GM21381 (cell line): ENCODE data around the gene CACNA1I.
"Not testable (repeated sequence)": the region's sequence is repeated elsewhere in the genome, so short reads cannot be mapped to it uniquely, and the experiment has no call there.

Experiments
- ATAC-seq: cut with Tn5 transposase; IDR thresholded peaks from one replicate; pipeline ENCODE4 v1.9.1; 2021; ENCODE audit warnings: mild to moderate bottlenecking, moderate library complexity; ENCODE audit not compliant: unreplicated experiment

CACNA1I gene

DNA sequence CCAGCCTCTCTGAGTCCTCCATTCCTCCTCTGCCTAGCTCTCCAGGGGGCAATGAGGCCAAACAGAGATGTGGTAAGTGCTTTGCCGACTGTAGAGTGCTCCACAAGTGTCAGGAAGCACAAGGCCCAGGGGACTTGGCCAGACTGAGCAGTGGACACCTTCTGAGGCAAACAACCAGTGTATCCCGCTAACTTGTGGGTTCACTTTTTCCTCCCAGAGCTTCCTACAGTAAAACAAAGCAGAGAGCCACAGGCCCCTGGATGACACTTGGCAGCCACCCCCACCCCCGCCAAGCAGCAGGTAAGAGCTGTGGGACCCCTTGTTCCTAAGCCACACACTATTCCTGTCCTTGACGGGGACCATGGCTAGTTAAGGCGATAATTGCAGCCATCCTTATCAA is 160.9 kb downstream of the CACNA1I start:
- ATAC-seq = no peak

DNA sequence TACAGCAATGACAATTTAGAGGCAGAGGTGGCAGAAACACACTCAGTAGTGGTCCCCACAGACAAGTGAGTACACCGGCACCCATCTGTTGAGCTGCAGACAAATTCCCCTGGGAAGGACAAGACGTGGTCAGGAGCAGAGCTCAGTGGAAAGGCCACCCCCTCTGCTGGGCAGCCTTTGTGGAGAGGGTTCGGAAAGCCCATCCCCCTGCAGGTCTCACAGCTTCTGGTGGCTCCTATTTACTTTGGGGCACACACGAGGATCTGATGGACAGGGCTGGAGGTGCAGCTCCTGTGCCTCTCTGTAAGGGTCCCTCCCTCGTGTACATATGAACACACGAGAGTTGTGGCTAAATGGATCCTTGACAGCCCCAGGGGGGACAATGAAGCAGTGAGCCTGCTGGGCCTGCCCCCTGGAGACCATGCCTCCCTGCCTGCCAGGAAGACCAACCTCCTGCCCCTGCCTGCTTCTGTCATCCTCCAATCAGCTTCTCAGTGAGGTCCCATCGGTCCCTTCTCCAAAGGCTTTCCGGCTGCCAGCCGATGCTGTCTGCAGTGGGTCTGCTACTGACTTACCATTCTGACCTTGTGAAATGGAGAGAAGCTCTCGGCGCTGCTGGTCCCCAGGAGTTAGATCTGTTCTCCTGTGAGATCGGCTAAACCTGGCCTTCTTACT is 161.5 kb downstream of the CACNA1I start:
- no peak for ATAC-seq

DNA sequence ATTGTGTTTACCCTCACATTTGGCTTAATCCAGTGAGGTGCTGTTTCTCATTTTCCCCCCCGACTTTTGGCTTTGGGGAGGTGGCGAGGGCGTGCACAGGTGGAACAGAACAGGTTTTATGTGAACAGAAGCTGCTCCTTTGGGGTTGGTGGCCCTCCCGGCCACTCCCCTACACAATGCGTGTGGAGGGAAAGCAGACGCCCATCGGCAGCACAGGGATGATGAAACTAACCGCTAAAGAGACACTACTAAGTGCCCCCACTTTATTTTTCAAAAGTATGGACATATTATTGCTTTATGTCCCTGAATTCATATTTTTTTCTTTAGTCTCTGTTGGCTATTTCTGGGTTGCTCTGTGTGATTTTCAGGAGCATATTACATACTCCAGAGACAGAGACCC is 162.1 kb downstream of the CACNA1I start:
- no peak for ATAC-seq

DNA sequence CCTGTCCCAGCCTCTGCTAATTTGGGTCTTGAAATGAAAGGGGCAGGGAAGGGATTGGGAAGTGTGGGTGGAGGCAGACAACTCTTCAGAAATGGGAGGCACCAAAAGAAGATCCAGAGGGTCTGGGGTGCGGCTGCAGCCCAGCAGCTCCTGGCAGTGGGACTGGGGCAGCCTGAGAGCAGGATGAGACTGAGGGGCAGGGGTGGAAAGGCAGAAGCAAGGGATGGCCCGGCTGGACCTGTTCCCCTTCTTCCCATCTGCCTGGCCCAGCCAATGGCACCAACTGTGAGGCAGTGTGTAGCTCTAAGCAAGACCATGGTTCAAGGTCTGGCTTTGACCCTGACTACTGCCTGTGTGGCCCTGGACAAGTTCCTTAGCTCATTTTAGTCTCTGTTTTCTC is 162.6 kb downstream of the CACNA1I start:
- no peak for ATAC-seq

DNA sequence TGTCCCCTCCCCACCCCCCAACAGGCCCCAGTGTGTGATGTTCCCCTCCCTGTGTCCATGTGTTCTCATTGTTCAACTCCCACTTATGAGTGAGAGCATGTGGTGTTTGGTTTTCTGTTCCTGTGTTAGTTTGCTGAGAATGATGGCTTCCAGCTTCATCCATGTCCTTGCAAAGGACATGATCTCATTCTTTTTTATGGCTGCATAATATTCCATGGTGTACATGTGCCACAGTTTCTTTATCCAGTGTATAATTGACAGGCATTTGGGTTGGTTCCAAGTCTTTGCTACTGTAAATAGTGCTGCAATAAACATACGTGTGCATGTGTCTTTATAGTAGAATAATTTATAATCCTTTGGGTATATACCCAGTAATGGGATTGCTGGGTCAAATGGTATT is 163.5 kb downstream of the CACNA1I start:
- not testable (repeated sequence) for ATAC-seq

DNA sequence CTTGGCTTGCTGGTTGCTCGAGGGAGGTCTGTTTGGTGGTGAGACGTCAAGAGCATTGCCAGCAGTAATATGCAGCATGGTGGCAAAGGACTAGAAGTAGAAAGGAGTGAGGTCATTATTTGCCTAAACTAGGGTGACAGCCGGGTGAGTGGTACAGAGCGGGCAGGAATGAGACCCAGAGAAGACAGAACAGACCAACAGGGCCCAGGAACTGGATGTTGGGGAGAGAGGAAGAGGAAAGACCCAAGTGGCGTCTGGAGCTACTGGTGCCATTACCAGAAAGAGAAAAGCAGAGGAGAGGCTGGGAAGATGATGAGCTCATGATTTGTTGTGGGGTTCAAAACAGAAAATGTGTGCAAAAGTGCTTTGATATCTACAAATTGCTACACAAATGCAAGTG is 164.3 kb downstream of the CACNA1I start:
- no peak for ATAC-seq

DNA sequence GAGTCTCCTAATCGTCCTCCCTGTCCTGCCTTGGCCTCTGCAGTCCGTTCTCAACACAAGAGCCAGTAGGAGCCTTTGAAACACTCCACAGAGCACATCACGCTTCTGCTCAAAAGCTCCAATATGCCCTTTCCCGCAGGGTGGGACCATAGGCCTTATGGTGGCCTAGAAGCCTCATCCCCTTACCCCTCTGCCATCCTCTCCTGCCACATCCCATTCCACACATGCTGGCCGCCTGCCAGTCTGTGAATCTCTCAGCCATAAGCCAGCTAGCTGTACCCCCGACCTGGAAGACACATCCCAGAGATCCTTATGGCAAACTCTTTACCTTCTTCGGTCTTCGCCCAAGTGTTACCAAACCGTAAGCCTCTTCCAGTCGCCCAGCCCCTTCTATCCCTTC is 165.2 kb downstream of the CACNA1I start:
- ATAC-seq = no peak

DNA sequence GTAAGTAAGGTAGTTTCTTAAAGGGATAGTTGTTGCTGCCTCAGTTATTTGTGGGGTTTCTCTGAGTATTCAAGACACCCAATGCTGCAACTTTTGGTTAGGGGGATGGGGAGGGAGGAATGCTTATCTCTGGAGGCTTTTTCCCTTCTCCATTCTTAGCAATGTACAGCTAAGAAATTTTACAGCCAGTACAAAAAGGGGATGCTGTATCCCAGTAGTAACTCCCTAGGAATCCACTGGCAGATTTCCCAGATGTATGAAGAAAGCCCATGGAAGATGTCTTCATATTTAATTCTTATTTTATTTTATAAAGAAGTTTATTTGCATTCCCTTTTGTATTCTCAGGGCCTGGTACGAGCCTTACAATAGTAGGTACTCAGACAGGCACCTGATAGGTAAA is 168.2 kb downstream of the CACNA1I start:
- ATAC-seq = no peak
